Suppressor macrophage (primary cell): ENCODE data around the gene FBXO41.

Experiments
- DNase-seq, 4 experiments: peaks; one replicate each; pipeline ENCODE4 v3.0.0-alpha.2; 2020 to 2022

The FBXO41 gene

DNA sequence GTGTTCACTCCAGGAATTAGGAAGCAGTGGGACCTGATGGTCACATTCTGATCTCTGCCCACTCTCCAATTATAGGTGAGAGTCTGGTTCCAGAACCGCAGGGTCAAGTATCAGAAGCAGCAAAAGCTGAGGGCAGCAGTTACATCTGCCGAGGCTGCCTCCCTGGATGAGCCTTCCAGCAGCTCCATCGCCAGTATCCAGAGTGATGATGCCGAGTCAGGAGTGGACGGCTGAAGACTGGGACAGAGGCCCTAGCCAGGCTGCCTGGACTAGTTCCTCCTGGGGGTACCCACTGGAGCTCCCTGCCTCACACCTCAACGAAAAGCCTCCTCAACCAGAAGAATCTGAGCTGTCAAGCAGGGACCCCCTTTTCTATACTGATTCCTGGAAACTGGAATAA, 73.6 kb downstream of the FBXO41 start:
- DNase-seq = no peak

DNA sequence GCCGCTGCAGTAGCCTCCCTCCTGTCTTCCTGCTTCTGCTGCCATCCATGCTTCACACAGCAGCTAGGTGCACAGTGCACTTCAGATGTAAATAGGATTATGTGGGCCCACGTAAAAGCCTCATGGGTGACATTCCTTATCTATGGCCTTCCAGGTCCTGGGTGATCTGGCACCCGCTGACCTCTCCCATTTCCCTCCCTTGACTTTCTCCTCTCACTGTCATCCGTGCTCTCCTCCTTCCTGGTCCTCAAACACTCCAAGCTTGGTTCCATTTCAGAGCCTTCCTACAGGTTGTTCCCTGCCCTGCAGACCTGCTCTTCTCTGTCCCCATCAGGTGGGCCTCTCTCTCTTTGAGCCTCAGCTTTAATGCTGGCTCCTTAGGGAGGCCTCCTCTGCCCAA, 74.3 kb downstream of the FBXO41 start:
- no peak for DNase-seq

DNA sequence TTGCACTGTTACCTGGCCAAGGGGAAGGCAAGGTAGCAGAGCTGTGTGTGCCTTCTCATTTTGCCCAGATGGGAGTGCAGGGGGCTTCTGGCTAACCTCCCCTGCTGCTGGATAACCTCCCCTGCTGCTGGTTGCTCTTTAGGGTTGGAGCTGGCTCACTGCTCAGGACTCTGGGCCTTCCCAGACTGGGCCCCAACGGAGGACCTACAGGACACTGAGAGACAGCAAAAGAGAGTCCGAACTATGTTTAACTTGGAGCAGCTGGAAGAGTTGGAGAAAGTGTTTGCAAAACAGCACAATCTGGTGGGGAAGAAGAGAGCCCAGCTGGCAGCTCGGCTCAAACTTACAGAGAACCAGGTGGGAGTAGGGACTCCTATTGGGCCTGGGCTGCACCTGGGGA, 76.0 kb downstream of the FBXO41 start:
- no peak for DNase-seq

DNA sequence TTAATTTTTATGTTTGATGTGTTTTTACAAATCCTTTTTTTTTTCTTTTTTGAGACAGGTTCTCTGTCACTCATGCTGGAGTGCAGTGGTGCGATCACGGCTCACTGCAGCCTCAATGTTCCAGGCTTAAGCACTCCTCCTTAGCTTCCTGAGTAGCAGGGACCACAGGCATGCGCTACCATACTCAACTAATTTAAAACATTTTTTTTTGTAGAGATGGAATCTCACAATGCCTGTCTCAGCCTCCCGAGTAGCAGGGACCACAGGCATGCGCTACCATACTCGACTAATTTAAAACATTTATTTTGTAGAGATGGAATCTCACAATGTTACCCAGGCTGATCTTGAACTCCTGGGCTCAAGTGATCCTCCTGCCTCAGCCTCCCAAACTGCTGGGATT, 78.7 kb downstream of the FBXO41 start:
- no peak for DNase-seq
